ENCODE results near the gene NPR3. TPM values are rescaled to one million over a fixed set of nuclear protein-coding genes. Genes with fewer than 3 reads are reported as not detected.

Gene NPR3
- polyA plus RNA-seq, 1 of the 3 experiments (the other 2 are of a cell fraction) = 35.8 TPM

DNA sequence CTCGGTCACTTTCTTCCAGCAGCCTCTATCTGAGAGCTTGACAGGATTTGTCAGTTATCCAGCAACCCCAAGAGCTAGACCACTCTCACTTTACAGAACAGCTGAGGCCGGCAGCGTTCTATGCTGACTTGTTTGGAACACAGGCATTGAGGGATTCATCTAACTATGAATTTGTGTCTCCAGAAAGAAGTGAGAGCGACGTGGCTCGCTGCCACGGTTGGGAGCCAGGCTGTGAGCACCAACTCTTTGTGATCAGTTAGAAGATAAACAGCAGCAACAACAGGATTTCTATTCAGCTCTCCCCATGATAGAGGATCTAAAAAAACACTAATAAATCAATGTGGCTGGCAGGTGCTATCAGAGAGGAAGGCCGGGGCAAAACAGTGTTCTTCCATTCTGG lies 58.6 kb downstream of the NPR3 start:
- peaks cover 10% of the 10 kb centered on the region for H4K20me1 ChIP-seq (ENCODE audit: insufficient read depth)
- peaks cover 0 to 73% of the 10 kb centered on the region in 2 experiments for H3K36me3 ChIP-seq (replicated peaks in 1 of 2; ENCODE audit: control insufficient read depth in 1 of 2, insufficient read depth in 2 of 2, low read length in 1 of 2)
- H3K27ac ChIP-seq (ENCODE audit: low read depth in 2 of 2, low read length in 1 of 2) = peak overlapping the region in 1 of 2 experiments; percentile 87; a peak in 1 of 4 replicates
- H3K27me3 ChIP-seq (ENCODE audit: insufficient read depth) = no peaks in the 10 kb centered on the region
- H3K4me2 ChIP-seq = no peak overlapping the region
- no peak for DNase-seq
- H2AFZ ChIP-seq (ENCODE audit: low read depth) = no peak overlapping the region
- no peaks in the 10 kb centered on the region for H3K9me2 ChIP-seq
- CTCF ChIA-PET = no interaction called here
- H3K79me2 ChIP-seq (ENCODE audit: insufficient read depth) = peaks cover 91% of the 10 kb centered on the region
- H3K4me3 ChIP-seq (ENCODE audit: low read depth in 2 of 2, low read length in 1 of 2) = no peak overlapping the region
- TF ChIP-seq NFIC (IDR thresholded peaks at IDR 0.05; ENCODE audit: borderline replicate concordance) = 0 out of 2 replicates have a peak, but pooled peaks have one; percentile 10
- no peak for TF ChIP-seq RFX5 (IDR thresholded peaks at IDR 0.05; ENCODE audit: low read length)
- peaks cover 0 to 11% of the 10 kb centered on the region in 2 experiments; a peak in 1 of 4 replicates for H3K4me1 ChIP-seq (ENCODE audit: control insufficient read depth in 1 of 2, insufficient read depth in 2 of 2, low read depth in 1 of 2, low read length in 1 of 2)
- POLR2A ChIA-PET = no interaction called here
- H3K9ac ChIP-seq = no peak overlapping the region
- no peaks in the 10 kb centered on the region for H3K9me3 ChIP-seq
- H3F3A ChIP-seq (replicated peaks; ENCODE audit: insufficient read depth) = peaks cover 23% of the 10 kb centered on the region
- WGBS (ENCODE audit: low lambda C conversion rate) = 61% methylated on average over 8 of the region's 8 CpGs

DNA sequence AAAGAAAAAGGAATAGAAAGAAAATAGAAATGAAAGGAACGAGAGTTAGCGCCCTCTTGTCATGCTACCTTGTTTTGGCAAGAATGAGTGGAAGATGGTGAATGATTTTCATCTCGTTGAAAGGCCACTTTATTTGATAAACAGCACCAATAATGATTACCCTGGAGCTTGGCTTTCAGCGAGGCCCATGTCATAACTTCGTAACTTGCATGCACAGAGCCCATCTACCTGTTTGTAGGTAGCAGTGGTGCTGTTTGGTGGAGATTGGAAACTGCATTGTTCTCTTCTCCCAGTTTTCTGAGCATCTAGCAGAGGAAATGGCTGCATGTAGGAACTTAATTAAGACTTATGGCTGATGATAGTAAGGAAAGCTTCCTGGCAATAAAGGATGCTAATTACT lies 59.3 kb downstream of the NPR3 start:
- CTCF ChIA-PET = no interaction called here
- POLR2A ChIA-PET = interaction anchor here (0.6 kb wide), 1 partner anchor 178 kb away, joined by 3 read pairs; no protein-coding TSS in a partner anchor
- peaks cover 86% of the 10 kb centered on the region for H3K79me2 ChIP-seq (ENCODE audit: insufficient read depth)
- H2AFZ ChIP-seq (ENCODE audit: low read depth) = no peak overlapping the region
- peaks cover 28% of the 10 kb centered on the region for H3F3A ChIP-seq (replicated peaks; ENCODE audit: insufficient read depth)
- TF ChIP-seq EZH2phosphoT487 (IDR thresholded peaks at IDR 0.05; ENCODE audit: borderline replicate concordance, low read depth) = no peak
- TF ChIP-seq RXRA (IDR thresholded peaks at IDR 0.05; ENCODE audit: borderline replicate concordance, low read depth) = no peak
- TF ChIP-seq, protein P1, sequence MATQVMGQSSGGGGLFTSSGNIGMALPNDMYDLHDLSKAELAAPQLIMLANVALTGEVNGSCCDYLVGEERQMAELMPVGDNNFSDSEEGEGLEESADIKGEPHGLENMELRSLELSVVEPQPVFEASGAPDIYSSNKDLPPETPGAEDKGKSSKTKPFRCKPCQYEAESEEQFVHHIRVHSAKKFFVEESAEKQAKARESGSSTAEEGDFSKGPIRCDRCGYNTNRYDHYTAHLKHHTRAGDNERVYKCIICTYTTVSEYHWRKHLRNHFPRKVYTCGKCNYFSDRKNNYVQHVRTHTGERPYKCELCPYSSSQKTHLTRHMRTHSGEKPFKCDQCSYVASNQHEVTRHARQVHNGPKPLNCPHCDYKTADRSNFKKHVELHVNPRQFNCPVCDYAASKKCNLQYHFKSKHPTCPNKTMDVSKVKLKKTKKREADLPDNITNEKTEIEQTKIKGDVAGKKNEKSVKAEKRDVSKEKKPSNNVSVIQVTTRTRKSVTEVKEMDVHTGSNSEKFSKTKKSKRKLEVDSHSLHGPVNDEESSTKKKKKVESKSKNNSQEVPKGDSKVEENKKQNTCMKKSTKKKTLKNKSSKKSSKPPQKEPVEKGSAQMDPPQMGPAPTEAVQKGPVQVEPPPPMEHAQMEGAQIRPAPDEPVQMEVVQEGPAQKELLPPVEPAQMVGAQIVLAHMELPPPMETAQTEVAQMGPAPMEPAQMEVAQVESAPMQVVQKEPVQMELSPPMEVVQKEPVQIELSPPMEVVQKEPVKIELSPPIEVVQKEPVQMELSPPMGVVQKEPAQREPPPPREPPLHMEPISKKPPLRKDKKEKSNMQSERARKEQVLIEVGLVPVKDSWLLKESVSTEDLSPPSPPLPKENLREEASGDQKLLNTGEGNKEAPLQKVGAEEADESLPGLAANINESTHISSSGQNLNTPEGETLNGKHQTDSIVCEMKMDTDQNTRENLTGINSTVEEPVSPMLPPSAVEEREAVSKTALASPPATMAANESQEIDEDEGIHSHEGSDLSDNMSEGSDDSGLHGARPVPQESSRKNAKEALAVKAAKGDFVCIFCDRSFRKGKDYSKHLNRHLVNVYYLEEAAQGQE (IDR thresholded peaks at IDR 0.05; ENCODE audit: low read depth, low read length) = no peak
- TF ChIP-seq, protein P2, sequence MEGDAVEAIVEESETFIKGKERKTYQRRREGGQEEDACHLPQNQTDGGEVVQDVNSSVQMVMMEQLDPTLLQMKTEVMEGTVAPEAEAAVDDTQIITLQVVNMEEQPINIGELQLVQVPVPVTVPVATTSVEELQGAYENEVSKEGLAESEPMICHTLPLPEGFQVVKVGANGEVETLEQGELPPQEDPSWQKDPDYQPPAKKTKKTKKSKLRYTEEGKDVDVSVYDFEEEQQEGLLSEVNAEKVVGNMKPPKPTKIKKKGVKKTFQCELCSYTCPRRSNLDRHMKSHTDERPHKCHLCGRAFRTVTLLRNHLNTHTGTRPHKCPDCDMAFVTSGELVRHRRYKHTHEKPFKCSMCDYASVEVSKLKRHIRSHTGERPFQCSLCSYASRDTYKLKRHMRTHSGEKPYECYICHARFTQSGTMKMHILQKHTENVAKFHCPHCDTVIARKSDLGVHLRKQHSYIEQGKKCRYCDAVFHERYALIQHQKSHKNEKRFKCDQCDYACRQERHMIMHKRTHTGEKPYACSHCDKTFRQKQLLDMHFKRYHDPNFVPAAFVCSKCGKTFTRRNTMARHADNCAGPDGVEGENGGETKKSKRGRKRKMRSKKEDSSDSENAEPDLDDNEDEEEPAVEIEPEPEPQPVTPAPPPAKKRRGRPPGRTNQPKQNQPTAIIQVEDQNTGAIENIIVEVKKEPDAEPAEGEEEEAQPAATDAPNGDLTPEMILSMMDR (IDR thresholded peaks at IDR 0.05) = no peak
- no peak for TF ChIP-seq NFIC (IDR thresholded peaks at IDR 0.05; ENCODE audit: borderline replicate concordance)
- TF ChIP-seq MXI1 (IDR thresholded peaks at IDR 0.05; ENCODE audit: low read depth, low read length) = no peak
- TF ChIP-seq, protein P3, sequence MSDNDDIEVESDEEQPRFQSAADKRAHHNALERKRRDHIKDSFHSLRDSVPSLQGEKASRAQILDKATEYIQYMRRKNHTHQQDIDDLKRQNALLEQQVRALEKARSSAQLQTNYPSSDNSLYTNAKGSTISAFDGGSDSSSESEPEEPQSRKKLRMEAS (IDR thresholded peaks at IDR 0.05; ENCODE audit: low read depth) = no peak
- TF ChIP-seq FOSL2 (IDR thresholded peaks at IDR 0.05; ENCODE audit: borderline replicate concordance, low read depth) = no peak
- no peak for TF ChIP-seq SMC3 (IDR thresholded peaks at IDR 0.05; ENCODE audit: low read depth, low read length)
- TF ChIP-seq EP300 (IDR thresholded peaks at IDR 0.05; ENCODE audit: borderline replicate concordance in 1 of 2, low read depth in 1 of 2, low read length in 1 of 2) = no peak
- TF ChIP-seq NRF1 (IDR thresholded peaks at IDR 0.05; ENCODE audit: low read depth, low read length) = no peak
- H3K27me3 ChIP-seq (ENCODE audit: insufficient read depth) = no peaks in the 10 kb centered on the region
- H3K4me3 ChIP-seq (ENCODE audit: low read depth in 2 of 2, low read length in 1 of 2) = no peak overlapping the region
- H4K20me1 ChIP-seq (ENCODE audit: insufficient read depth) = peaks cover 10% of the 10 kb centered on the region
- H3K9me2 ChIP-seq = no peaks in the 10 kb centered on the region
- DNase-seq = no peak
- no peak overlapping the region for H3K9ac ChIP-seq
- H3K4me2 ChIP-seq = no peak overlapping the region
- H3K9me3 ChIP-seq = no peaks in the 10 kb centered on the region
- H3K4me1 ChIP-seq (ENCODE audit: control insufficient read depth in 1 of 2, insufficient read depth in 2 of 2, low read depth in 1 of 2, low read length in 1 of 2) = peaks cover 0 to 11% of the 10 kb centered on the region in 2 experiments; a peak in 1 of 4 replicates
- peaks cover 0 to 73% of the 10 kb centered on the region in 2 experiments for H3K36me3 ChIP-seq (replicated peaks in 1 of 2; ENCODE audit: control insufficient read depth in 1 of 2, insufficient read depth in 2 of 2, low read length in 1 of 2)
- WGBS (ENCODE audit: low lambda C conversion rate) = 74% methylated on average over 5 of the region's 5 CpGs
- H3K27ac ChIP-seq (ENCODE audit: low read depth in 2 of 2, low read length in 1 of 2) = no peak overlapping the region; a peak in 1 of 4 replicates
